Upper lobe of left lung (tissue), 6 donors: ENCODE data around the gene IL1RAPL1. TPM values are rescaled to one million over a fixed set of nuclear protein-coding genes. Genes with fewer than 3 reads are reported as not detected.

Experiments
- ATAC-seq, 2 donors: fragments of 200-7000 bp; cut with Tn5 transposase; one replicate each; pipeline ENCODE4 v1.9.1; 2022; ENCODE audit warnings: mild to moderate bottlenecking in 2 of 2, moderate library complexity in 2 of 2; ENCODE audit not compliant: low FRiP score in 2 of 2
- DNase-seq, 2 donors: peaks; one replicate each; pipeline ENCODE4 v3.0.0-alpha.2; 2019 to 2020
- H3K27ac ChIP-seq, 4 donors: fragments of 200-600 bp; sonication (generic); one replicate each; pipeline ENCODE4 v1.5.1; 2016 to 2019
- H3K27me3 ChIP-seq, 4 donors: fragments of 200-600 bp; sonication (generic); one replicate each; pipeline ENCODE4 v1.5.1; 2017 to 2019
- H3K36me3 ChIP-seq, 4 donors: fragments of 200-600 bp; sonication (generic); one replicate each; pipeline ENCODE4 v1.5.1; 2016 to 2019
- H3K4me1 ChIP-seq, 4 donors: fragments of 200-600 bp; sonication (generic); one replicate each; pipeline ENCODE4 v1.5.1; 2018 to 2019
- H3K4me3 ChIP-seq, 4 donors: fragments of 200-600 bp; sonication (generic); one replicate each; pipeline ENCODE4 v1.5.1; 2017 to 2019; ENCODE audit warnings: mild to moderate bottlenecking in 2 of 4, moderate library complexity in 1 of 4
- H3K9me3 ChIP-seq, 4 donors: fragments of 200-600 bp; sonication (generic); one replicate each; pipeline ENCODE4 v1.5.1; 2018 to 2019
- EP300 ChIP-seq, 4 donors: sonication (generic); formaldehyde crosslinking; IDR thresholded peaks; one replicate each; pipeline ENCODE4 v1.5.1; 2017; ENCODE audit warnings: antibody characterized with exemption in 4 of 4, control low read depth in 2 of 4
- POLR2A ChIP-seq, 4 donors: fragments of 450-650 bp; IDR thresholded peaks; one replicate each; pipeline ENCODE4 v1.5.1; 2016 to 2017; ENCODE audit warnings: antibody characterized with exemption in 4 of 4, mild to moderate bottlenecking in 2 of 4
- POLR2AphosphoS5 ChIP-seq, 2 donors: sonication (generic); formaldehyde crosslinking; IDR thresholded peaks; one replicate each; pipeline ENCODE4 v1.5.1; 2017; ENCODE audit warnings: antibody characterized with exemption in 2 of 2
- whole genome bisulfite sequencing, 2 donors: methylation state at CpG; one replicate each; pipeline ENCODE4 v1.1.5; 2017 to 2018; 5-methylcytosine and 5-hydroxymethylcytosine counted together
- total RNA-seq, 6 donors: library from RNA; depleted of rRNA in 4 of 6; stranded (reverse); fragments of >200 nt in 4 of 6; gene quantifications; one replicate each; pipeline versions ENCODE4 v1.1.0 to v1.2.1, GENCODE V29; 2016 to 2021
- TF ChIP-seq, protein P1 (sequence below), 6 experiments: fragments of 450-650 bp in 4 of 6; fragments of 200-600 bp in 2 of 6; sonication (generic) in 2 of 6; IDR thresholded peaks; one replicate each; pipeline ENCODE4 v1.5.1; 2016 to 2019; ENCODE audit warnings: antibody characterized with exemption in 6 of 6
- donor health status: DM: no; HTN: no; CAD: no; lungs with moderate emphysema.
- donor health status: DM: no; HTN: yes; CAD: no; lungs with severe emphysema.

Gene IL1RAPL1
- total RNA-seq, 6 donors from 2014 or later = 0.09 to 0.46 (median 0.33) TPM; not detected in 3

DNA sequence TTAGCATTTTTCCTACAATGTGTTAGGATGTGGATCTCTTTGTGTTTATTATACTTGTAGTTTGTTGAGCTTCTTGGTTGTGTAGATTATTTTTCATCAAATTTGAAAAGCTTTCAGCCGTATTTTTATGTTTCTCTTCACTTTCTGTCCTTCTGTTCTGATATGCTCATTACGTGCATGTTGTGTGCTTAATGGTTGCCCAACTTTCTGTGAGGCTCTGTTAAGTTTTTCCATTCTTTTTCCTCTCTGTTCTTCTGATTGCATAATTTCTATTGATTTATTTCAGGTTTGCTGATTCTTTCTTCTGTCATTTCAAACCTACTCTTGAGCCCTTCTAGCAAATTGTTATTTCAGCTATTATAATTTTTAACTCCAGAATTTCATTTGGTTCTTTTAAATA, 478.2 kb downstream of the IL1RAPL1 start:
- WGBS, 2 donors = 68 to 80% methylated on average over 2 of the region's 2 CpGs
- H3K27ac ChIP-seq = no peak overlapping the region
- no peak for ATAC-seq

DNA sequence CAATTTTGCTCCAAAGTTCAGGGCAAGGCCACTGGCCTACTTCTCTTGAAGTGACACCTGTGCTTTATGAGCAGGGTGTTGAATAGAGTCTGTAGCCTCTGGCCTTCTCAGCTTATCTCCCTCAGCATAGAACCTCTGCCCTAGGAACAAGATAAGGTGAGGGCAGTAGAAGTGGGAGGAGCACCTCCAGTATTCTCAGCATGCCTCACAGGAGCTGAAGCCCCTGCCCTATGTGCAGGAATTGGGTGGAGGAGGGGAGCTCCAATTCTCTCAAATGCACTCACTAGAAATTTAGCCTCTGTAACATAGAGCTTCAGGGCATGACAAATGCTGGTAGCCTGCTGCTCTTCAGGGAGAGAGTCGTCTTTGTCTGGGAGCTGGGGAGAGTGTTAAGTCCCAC, 479.3 kb downstream of the IL1RAPL1 start:
- Histone ChIP-seq H3K36me3 (no peaks in the 10 kb centered on the region), H3K9me3 (no peaks in the 10 kb centered on the region)
- 20% methylated on average over 1 of the region's 1 CpG; no CpG with 5 or more reads in 1 of the 2 donors for WGBS, 2 donors

More for the DNA sequence above, 478.2 kb downstream of the IL1RAPL1 start:
- Histone ChIP-seq H3K36me3 (no peaks in the 10 kb centered on the region), H3K4me3 (no peak overlapping the region), H3K4me1 (no peaks in the 10 kb centered on the region), H3K27me3 (no peaks in the 10 kb centered on the region), H3K9me3 (no peaks in the 10 kb centered on the region)
- DNase-seq = no peak
- TF ChIP-seq POLR2AphosphoS5 (IDR thresholded peaks at IDR 0.05) = no peak

DNA sequence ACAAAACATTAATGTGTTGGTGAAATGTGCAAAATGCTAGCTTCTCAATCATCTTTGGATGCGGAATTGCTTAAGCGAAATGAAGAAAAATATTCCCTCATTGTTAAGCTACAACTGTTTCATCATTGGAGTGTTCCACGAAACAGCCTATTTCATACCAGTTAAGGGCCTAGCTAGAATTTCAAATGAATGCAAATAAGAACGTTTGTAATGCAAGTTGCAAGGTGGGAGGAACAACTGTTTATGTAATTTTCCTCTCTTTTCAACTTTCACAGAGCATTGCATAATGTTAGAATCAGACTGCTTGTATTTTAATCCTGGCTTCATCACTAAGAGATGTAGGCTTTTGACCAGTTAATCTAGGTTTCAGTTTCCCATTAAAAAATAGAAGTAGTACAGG, 480.1 kb downstream of the IL1RAPL1 start:
- Histone ChIP-seq H3K27ac (no peak overlapping the region), H3K4me3 (no peak overlapping the region), H3K36me3 (no peaks in the 10 kb centered on the region), H3K4me1 (no peaks in the 10 kb centered on the region), H3K27me3 (no peaks in the 10 kb centered on the region), H3K9me3 (no peaks in the 10 kb centered on the region)
- TF ChIP-seq, protein P1, sequence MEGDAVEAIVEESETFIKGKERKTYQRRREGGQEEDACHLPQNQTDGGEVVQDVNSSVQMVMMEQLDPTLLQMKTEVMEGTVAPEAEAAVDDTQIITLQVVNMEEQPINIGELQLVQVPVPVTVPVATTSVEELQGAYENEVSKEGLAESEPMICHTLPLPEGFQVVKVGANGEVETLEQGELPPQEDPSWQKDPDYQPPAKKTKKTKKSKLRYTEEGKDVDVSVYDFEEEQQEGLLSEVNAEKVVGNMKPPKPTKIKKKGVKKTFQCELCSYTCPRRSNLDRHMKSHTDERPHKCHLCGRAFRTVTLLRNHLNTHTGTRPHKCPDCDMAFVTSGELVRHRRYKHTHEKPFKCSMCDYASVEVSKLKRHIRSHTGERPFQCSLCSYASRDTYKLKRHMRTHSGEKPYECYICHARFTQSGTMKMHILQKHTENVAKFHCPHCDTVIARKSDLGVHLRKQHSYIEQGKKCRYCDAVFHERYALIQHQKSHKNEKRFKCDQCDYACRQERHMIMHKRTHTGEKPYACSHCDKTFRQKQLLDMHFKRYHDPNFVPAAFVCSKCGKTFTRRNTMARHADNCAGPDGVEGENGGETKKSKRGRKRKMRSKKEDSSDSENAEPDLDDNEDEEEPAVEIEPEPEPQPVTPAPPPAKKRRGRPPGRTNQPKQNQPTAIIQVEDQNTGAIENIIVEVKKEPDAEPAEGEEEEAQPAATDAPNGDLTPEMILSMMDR (IDR thresholded peaks at IDR 0.05) = no peak
- no peak for TF ChIP-seq POLR2AphosphoS5 (IDR thresholded peaks at IDR 0.05)
- no peak for TF ChIP-seq POLR2A (IDR thresholded peaks at IDR 0.05)
- no peak for TF ChIP-seq EP300 (IDR thresholded peaks at IDR 0.05)
- DNase-seq (no peak), ATAC-seq (no peak)
- 52 to 69% methylated on average over 4 of the region's 4 CpGs for WGBS, 2 donors

More for the DNA sequence above, 479.3 kb downstream of the IL1RAPL1 start:
- ATAC-seq (no peak), DNase-seq (no peak)
- no peak for TF ChIP-seq EP300 (IDR thresholded peaks at IDR 0.05)
- no peak for TF ChIP-seq POLR2AphosphoS5 (IDR thresholded peaks at IDR 0.05)
- TF ChIP-seq, protein P1 (IDR thresholded peaks at IDR 0.05) = no peak
- TF ChIP-seq POLR2A (IDR thresholded peaks at IDR 0.05) = no peak
- Histone ChIP-seq H3K27me3 (no peaks in the 10 kb centered on the region), H3K4me3 (no peak overlapping the region), H3K27ac (no peak overlapping the region), H3K4me1 (no peaks in the 10 kb centered on the region)

DNA sequence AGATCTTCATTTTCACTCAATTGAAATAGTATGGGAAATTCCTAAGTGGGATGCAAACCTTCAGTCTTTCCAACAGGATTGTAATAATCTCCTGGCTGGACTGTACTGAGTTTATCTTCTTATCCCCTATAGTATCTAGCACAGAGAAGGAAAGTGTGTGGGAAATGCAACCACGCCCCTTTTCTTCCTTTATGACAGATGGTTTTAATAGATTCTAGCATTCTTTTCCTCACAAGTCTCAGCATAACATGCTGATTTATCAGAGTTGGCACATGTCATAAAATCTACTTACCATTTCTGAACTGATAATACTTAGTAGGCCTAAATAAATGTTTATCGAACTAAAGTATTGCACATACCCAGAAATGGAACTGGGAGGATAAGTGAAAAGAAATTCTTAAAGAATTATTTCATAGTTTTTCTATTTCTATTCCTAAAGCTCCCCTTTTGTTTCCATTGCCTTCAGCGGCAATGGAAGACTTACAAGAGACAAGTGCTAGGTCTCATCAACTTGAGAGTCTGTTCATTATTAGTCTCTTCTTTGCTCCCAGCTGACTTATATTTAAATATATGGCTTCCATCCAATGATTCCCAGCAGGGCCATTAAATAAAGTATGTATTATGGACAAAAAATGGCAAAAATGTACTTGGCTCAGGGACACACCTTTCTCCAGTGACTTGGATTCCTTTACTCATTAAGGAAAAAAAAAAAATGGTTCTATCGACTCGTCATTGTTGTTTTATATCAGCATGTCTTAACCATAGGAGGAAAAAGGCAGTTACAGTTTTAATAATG, 484.5 kb downstream of the IL1RAPL1 start:
- whole genome bisulfite sequencing, 2 donors = 77 to 90% methylated on average over 5 of the region's 5 CpGs
- Histone ChIP-seq H3K36me3 (no peaks in the 10 kb centered on the region), H3K27ac (no peak overlapping the region), H3K4me3 (no peak overlapping the region), H3K9me3 (no peaks in the 10 kb centered on the region), H3K27me3 (no peaks in the 10 kb centered on the region), H3K4me1 (no peaks in the 10 kb centered on the region)
- TF ChIP-seq POLR2A (IDR thresholded peaks at IDR 0.05) = no peak
- no peak for TF ChIP-seq POLR2AphosphoS5 (IDR thresholded peaks at IDR 0.05)
- TF ChIP-seq, protein P1 (IDR thresholded peaks at IDR 0.05) = no peak
- TF ChIP-seq EP300 (IDR thresholded peaks at IDR 0.05) = no peak
- DNase-seq = no peak
- ATAC-seq = no peak

DNA sequence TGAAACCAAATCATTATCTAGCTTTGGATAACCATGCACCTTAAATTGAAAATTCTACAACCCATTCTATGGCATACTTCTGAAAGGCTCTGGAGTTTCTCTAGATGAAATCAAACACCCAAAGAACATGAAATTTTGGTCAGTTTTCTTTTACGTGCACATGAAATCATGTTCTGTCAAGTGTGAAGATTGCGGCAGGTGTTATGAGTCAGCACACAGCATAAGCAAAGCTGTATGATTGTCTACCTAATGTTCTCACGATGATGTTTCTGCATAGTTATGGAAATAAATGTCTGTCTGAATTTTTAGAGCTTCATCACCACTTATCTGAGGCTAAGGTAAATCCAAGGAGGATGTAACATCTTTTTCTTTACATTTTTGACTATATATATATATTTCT, 495.3 kb downstream of the IL1RAPL1 start:
- no peaks in the 10 kb centered on the region for H3K27me3 ChIP-seq
- H3K4me3 ChIP-seq = no peak overlapping the region
- 76 to 85% methylated on average over 3 of the region's 3 CpGs for WGBS, 2 donors
- ATAC-seq = no peak
- no peak for DNase-seq
- no peaks in the 10 kb centered on the region for H3K4me1 ChIP-seq
- TF ChIP-seq POLR2A (IDR thresholded peaks at IDR 0.05) (no peak), EP300 (IDR thresholded peaks at IDR 0.05) (no peak), POLR2AphosphoS5 (IDR thresholded peaks at IDR 0.05) (no peak)
- TF ChIP-seq, protein P1 (IDR thresholded peaks at IDR 0.05) = no peak
- no peak overlapping the region for H3K27ac ChIP-seq
- H3K9me3 ChIP-seq = no peaks in the 10 kb centered on the region
- no peaks in the 10 kb centered on the region for H3K36me3 ChIP-seq
